Ureter (tissue), 1 donor: ENCODE measurements around the gene TSPAN9. TPM values are rescaled to one million over a fixed set of nuclear protein-coding genes. Genes with fewer than 3 reads are reported as not detected.

ENCODE experiments used
- DNase-seq: peaks from one replicate; pipeline ENCODE4 v3.0.0-alpha.2; 2020; ENCODE audit warnings: low spot score
- total RNA-seq: library from RNA; stranded (reverse); gene quantifications from one replicate; pipeline ENCODE4 v1.2.4, GENCODE V29; 2023
- donor health status: DM: yes; HTN: yes; CAD: no.

Gene TSPAN9
- total RNA-seq, 1 donor from 2014 or later: 53.0 TPM

GRCh38 chr12:3332188-3332587, 255.0 kb downstream of the TSPAN9 start:
- no peak for DNase-seq

- no peak for DNase-seq
These were observed 256.4 kb downstream of the TSPAN9 start for GRCh38 chr12:3333583-3333982.

GRCh38 chr12:3333991-3334391, 256.8 kb downstream of the TSPAN9 start:
- no peak for DNase-seq

- DNase-seq: no peak
These were observed 257.9 kb downstream of the TSPAN9 start for GRCh38 chr12:3335078-3335487.

Other genes starting within 250 kb of the TSPAN9 start
- gene NRIP2, start 242.3 kb upstream of the TSPAN9 start, total RNA-seq: 3.6 TPM
- not detected for gene TEX52, start 220.3 kb upstream of the TSPAN9 start, total RNA-seq
- gene FOXM1, start 200.2 kb upstream of the TSPAN9 start, total RNA-seq: 1.3 TPM
- gene RHNO1, start 200.2 kb upstream of the TSPAN9 start, total RNA-seq: 20.1 TPM
- gene TULP3, start 186.5 kb upstream of the TSPAN9 start, total RNA-seq: 13.2 TPM
- 15.8 TPM for gene TEAD4, start 118.0 kb upstream of the TSPAN9 start, total RNA-seq